HG03571 (cell line): ENCODE results near the gene CDH4.

Experiments
- ATAC-seq: cut with Tn5 transposase; IDR thresholded peaks from one replicate; pipeline ENCODE4 v1.9.1; 2021; ENCODE audit not compliant: unreplicated experiment

Gene CDH4

GRCh38 chr20:61757678-61758563 is 505.9 kb downstream of the CDH4 start:
- ATAC-seq = no peak

GRCh38 chr20:61758564-61759200 is 506.6 kb downstream of the CDH4 start:
- ATAC-seq = no peak

- no peak for ATAC-seq
Measured at GRCh38 chr20:61759286-61760065, 507.4 kb downstream of the CDH4 start.

GRCh38 chr20:61760321-61760720 is 508.3 kb downstream of the CDH4 start:
- ATAC-seq = no peak

- no peak for ATAC-seq
Measured at GRCh38 chr20:61760731-61761130, 508.7 kb downstream of the CDH4 start.

GRCh38 chr20:61761453-61762166 is 509.5 kb downstream of the CDH4 start:
- ATAC-seq = no peak

- ATAC-seq = no peak
Measured at GRCh38 chr20:61762167-61762710, 510.2 kb downstream of the CDH4 start.

GRCh38 chr20:61762886-61763739 is 511.1 kb downstream of the CDH4 start:
- no peak for ATAC-seq

GRCh38 chr20:61763740-61764400 is 511.8 kb downstream of the CDH4 start:
- ATAC-seq = no peak

- ATAC-seq = no peak
Measured at GRCh38 chr20:61764471-61765025, 512.5 kb downstream of the CDH4 start.

GRCh38 chr20:61765081-61765870 is 513.2 kb downstream of the CDH4 start:
- ATAC-seq = no peak

GRCh38 chr20:61765871-61766654 is 514.0 kb downstream of the CDH4 start:
- ATAC-seq = no peak

- ATAC-seq = no peak
Measured at GRCh38 chr20:61766921-61767610, 515.0 kb downstream of the CDH4 start.

- ATAC-seq = no peak
Measured at GRCh38 chr20:61767761-61768494, 515.9 kb downstream of the CDH4 start.

GRCh38 chr20:61768571-61769285 is 516.7 kb downstream of the CDH4 start:
- no peak for ATAC-seq
